Measurements from ENCODE around the gene ZNF341.

- TF ChIP-seq POLR2A (IDR thresholded peaks at IDR 0.05; ENCODE audit: low read length) (no peak), GATA1 (IDR thresholded peaks at IDR 0.05; ENCODE audit: low read depth, low read length) (no peak)
These were observed 14.7 kb downstream of the ZNF341 start for GRCh38 chr20:33746325-33746998.
